Brain microvascular endothelial cell (primary cell): ENCODE data around the gene RNF151.

Experiments used
- DNase-seq: peaks from one replicate; pipeline ENCODE4 v3.0.0-alpha.2; 2020
- H3K27ac ChIP-seq: fragments of 250-450 bp; sonication (Bioruptor Pico); 2 replicates; pipeline ENCODE4 v1.5.1; 2020; ENCODE audit warnings: mild to moderate bottlenecking, moderate library complexity
- H3K27me3 ChIP-seq: fragments of 250-450 bp; sonication (Bioruptor Pico); replicated peaks from 2 replicates; pipeline ENCODE4 v1.5.1; 2020; ENCODE audit warnings: mild to moderate bottlenecking
- H3K36me3 ChIP-seq: fragments of 250-450 bp; sonication (Bioruptor Pico); replicated peaks from 2 replicates; pipeline ENCODE4 v1.5.1; 2020; ENCODE audit warnings: mild to moderate bottlenecking
- H3K4me3 ChIP-seq: 2 replicates; pipeline ENCODE4 v1.5.1; 2011; ENCODE audit warnings: low read depth, mild to moderate bottlenecking, control low read depth, low read length, moderate library complexity
- CTCF ChIP-seq: IDR thresholded peaks from 2 replicates; pipeline ENCODE4 v1.5.1; 2011; ENCODE audit warnings: low read depth, mild to moderate bottlenecking, moderate library complexity, low read length, control low read depth, inconsistent platforms; ENCODE audit errors: missing control alignments
- in situ Hi-C: cut with HindIII; loops from 2 replicates; pipeline ENCODE4 v1.10.0; 2017; ENCODE audit warnings: low sequenced_read_pairs, low pct_ligation_motif_present

Gene RNF151

GRCh38 chr16:1976951-1977874, 10.6 kb downstream of the RNF151 start:
- peaks cover 47% of the 10 kb centered on the region for H3K36me3 ChIP-seq
- H3K27ac ChIP-seq: no peak overlapping the region
- no peak for TF ChIP-seq CTCF
- in situ Hi-C loops: no loop called here
- peaks cover 31% of the 10 kb centered on the region for H3K27me3 ChIP-seq
- no peak overlapping the region for H3K4me3 ChIP-seq
- no peak for DNase-seq

DNA sequence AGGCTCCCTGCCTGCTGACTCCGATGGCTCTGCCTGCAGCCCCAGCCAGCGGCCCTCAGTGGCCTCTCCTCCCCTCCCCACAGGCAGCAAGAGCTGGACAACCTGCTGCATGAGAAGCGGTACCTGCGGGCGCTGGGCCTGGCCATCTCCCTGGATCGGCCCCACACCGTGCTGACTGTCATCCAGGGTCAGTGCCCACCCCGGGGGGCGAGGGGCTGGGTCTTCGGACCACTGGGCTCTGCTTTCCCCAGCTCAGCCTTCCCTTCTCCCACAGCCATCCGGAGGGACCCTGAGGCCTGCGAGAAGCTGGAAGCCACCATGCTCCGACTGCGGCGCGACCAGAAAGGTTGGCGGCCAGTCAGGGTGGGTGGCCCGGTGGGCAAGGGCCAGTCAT, 11.2 kb downstream of the RNF151 start:
- Histone ChIP-seq H3K27ac (no peak overlapping the region), H3K4me3 (no peak overlapping the region), H3K27me3 (peaks cover 34% of the 10 kb centered on the region), H3K36me3 (peaks cover 47% of the 10 kb centered on the region)
- DNase-seq: no peak
- TF ChIP-seq CTCF: no peak
- in situ Hi-C loops: no loop called here

- Histone ChIP-seq H3K27ac (no peak overlapping the region), H3K27me3 (peaks cover 34% of the 10 kb centered on the region), H3K36me3 (peaks cover 47% of the 10 kb centered on the region), H3K4me3 (no peak overlapping the region)
- in situ Hi-C loops: no loop called here
- DNase-seq: no peak
- no peak for TF ChIP-seq CTCF
Measured at GRCh38 chr16:1978476-1979120, 11.9 kb downstream of the RNF151 start.

- peaks cover 43% of the 10 kb centered on the region for H3K36me3 ChIP-seq
- no peak overlapping the region for H3K27ac ChIP-seq
- no peak for TF ChIP-seq CTCF
- H3K4me3 ChIP-seq: no peak overlapping the region
- peaks cover 34% of the 10 kb centered on the region for H3K27me3 ChIP-seq
- in situ Hi-C loops: no loop called here
- DNase-seq: no peak
Measured at GRCh38 chr16:1979271-1980029, 12.8 kb downstream of the RNF151 start.

DNA sequence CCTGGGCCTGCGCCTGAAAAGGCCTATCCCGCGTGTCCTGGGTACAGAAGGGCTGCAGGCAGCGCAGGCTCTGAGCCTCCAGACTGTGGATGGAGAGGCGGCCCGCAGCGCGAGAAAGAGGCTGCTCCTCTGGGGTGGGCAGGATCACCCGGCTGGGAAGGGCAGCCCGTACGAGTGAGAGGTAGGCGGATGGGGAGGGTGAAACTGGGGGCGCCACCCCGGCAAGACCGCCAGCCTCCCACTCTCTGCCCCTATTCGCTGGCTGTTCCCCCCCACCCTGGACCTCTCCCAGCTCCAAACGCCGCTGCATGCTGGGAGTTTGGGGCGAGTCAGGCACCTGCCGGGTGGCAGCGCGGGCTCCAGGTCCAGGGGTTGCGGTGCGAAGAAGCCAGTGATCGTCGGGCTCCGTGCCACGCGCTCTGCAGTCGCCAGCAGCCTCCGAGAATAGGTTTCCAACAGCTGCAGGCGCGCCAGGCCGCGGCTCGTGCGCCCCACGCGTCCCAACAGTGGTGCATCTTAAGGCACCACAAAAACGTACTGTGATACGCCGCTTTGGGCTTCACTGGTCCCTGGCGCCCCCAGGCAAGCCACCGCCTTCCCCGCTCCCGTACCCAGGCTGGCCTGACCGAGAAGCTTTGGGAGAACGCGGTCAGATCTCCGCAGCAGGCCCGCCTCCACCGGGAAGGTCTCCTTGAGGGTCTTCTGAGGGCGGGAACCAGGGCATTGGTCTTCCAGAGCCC, 13.5 kb downstream of the RNF151 start:
- in situ Hi-C loops: no loop called here

More for the DNA sequence above, 13.5 kb downstream of the RNF151 start:
- Histone ChIP-seq H3K4me3 (no peak overlapping the region), H3K27ac (no peak overlapping the region), H3K36me3 (peaks cover 35% of the 10 kb centered on the region), H3K27me3 (peaks cover 34% of the 10 kb centered on the region)
- DNase-seq: no peak
- TF ChIP-seq CTCF: no peak
